GM19463 (cell line): ENCODE measurements around the gene CCDC82.
"Not testable (repeated sequence)": the region's sequence is repeated elsewhere in the genome, so short reads cannot be mapped to it uniquely, and the experiment has no call there.

ENCODE experiments used
- ATAC-seq: cut with Tn5 transposase; IDR thresholded peaks from one replicate; pipeline ENCODE4 v1.9.1; 2021; ENCODE audit warnings: mild to moderate bottlenecking, moderate library complexity; ENCODE audit not compliant: unreplicated experiment

Gene CCDC82

GRCh38 chr11:96389720-96390487 lies at the start of gene CCDC82, which contains the start of gene JRKL:
CCDC82 (minus strand) TSS chr11:96389912; CDS start chr11:96384747, 5,165 bp downstream.
JRKL (plus strand) TSS chr11:96390013; CDS start chr11:96390650, 637 bp downstream.
- ATAC-seq = peak; percentile 91

GRCh38 chr11:96432654-96433053 lies 42.9 kb upstream of the CCDC82 start:
- not testable (repeated sequence) for ATAC-seq

GRCh38 chr11:96430668-96431067 lies 41.0 kb upstream of the CCDC82 start:
- ATAC-seq = no peak

GRCh38 chr11:96424693-96425092 lies 35.0 kb upstream of the CCDC82 start:
- no peak for ATAC-seq

- peak; percentile 16 for ATAC-seq
Measured at GRCh38 chr11:96413408-96413807, 23.7 kb upstream of the CCDC82 start.

- ATAC-seq = peak; percentile 79
Measured at GRCh38 chr11:96412761-96413381, 23.2 kb upstream of the CCDC82 start.

- ATAC-seq = not testable (repeated sequence)
Measured at GRCh38 chr11:96411412-96411811, 21.7 kb upstream of the CCDC82 start.

GRCh38 chr11:96400697-96401096 lies 11.0 kb upstream of the CCDC82 start:
- ATAC-seq = no peak

- no peak for ATAC-seq
Measured at GRCh38 chr11:96397863-96398262, 8.2 kb upstream of the CCDC82 start.

- no peak for ATAC-seq
Measured at GRCh38 chr11:96396637-96397036, 6.9 kb upstream of the CCDC82 start.

GRCh38 chr11:96394773-96395172 lies 5.1 kb upstream of the CCDC82 start:
- ATAC-seq = no peak

GRCh38 chr11:96393753-96394348 lies 4.1 kb upstream of the CCDC82 start:
- ATAC-seq = no peak

- ATAC-seq = no peak
Measured at GRCh38 chr11:96391698-96392307, 2.1 kb upstream of the CCDC82 start.

- ATAC-seq = no peak
Measured at GRCh38 chr11:96390488-96390792, 728 bp upstream of the CCDC82 start.

GRCh38 chr11:96388891-96389719 lies 607 bp downstream of the CCDC82 start:
- ATAC-seq = peak; percentile 48

- ATAC-seq = no peak
Measured at GRCh38 chr11:96385187-96385586, 4.5 kb downstream of the CCDC82 start.

GRCh38 chr11:96384156-96384555 lies 5.6 kb downstream of the CCDC82 start:
- ATAC-seq = no peak

GRCh38 chr11:96376796-96377195 lies 12.9 kb downstream of the CCDC82 start:
- no peak for ATAC-seq

GRCh38 chr11:96373826-96374225 lies 15.9 kb downstream of the CCDC82 start:
- ATAC-seq = no peak

- ATAC-seq = no peak
Measured at GRCh38 chr11:96367342-96367741, 22.4 kb downstream of the CCDC82 start.

- no peak for ATAC-seq
Measured at GRCh38 chr11:96366024-96366423, 23.7 kb downstream of the CCDC82 start.
